Measurements from ENCODE around the gene C9orf78.

DNA sequence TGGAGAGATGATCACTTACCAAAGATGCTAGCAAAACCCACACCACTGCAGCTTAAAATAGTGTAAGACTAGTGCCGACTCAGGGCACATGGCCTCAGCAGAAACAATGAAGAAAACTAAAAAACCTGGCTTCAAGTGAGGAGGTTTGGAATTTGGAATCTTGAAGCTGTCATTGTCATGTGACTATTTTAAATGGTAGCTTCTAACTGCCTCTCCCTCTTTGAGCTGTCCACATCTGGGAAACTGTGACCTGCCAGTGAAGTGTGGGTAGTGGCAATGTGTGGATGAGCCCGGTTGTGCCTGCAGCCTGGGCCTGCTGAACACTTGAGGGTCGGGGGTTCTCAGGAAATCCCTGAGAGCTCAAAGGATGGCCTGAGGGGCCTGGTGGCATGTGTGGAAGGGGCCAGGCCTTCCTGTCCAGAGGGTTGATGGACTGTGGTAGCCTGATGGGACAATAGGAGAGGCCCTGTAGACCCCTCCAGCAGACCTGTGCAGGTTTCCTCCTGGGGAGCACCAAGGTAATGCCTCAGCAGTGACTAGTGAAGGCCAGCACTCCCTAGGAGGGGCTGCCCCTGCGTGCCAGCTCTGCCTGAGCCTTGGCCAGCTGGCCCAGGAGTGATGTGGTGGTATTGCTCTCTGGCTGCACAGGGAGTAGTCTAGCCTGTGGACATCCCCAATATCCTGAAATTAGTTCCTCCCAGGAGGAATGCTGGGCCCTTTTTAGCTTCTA is 13.8 kb upstream of the C9orf78 start:
- TF ChIP-seq CTCF (optimal IDR thresholded peaks at IDR 0.05 in 1 of 3, IDR thresholded peaks at IDR 0.05 in 1 of 3, conservative IDR thresholded peaks at IDR 0.05 in 1 of 3; ENCODE audit: extremely low read depth in 1 of 3, insufficient read depth in 2 of 3, low read length in 3 of 3) (no peak), EZH2 (IDR thresholded peaks at IDR 0.05; ENCODE audit: low read length) (no peak)
